ENCODE data around the gene TENM4. TPM values are rescaled to one million over a fixed set of nuclear protein-coding genes. Genes with fewer than 3 reads are reported as not detected.

The TENM4 gene
- total RNA-seq, 1 donor from 2014 or later = 0.63 TPM

DNA sequence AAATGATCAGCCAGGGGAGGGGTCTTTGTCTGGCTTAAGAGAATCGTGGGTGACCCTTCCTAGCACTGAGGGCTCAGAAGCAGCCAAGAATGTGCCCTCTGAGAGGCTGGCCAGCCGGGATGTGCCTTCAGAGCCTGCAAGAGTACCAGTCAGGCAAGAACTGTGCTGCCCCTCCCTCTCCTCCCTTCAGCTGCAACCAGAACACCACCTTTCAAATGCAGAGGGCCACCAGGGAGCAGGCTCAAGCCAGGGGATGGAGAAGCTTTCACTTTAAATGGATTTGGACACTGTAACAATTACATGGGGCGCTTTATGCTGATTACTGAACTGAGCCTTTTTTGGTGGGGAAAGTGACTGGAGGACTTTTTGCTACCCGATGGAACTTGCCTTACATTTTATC lies 44.9 kb upstream of the TENM4 start:
- intact Hi-C loops (cut with micrococcal nuclease) = no loop called here
- no peak overlapping the region for H3K27ac ChIP-seq (replicated peaks)
- H3K36me3 ChIP-seq = no peaks in the 10 kb centered on the region
- H3K27me3 ChIP-seq (ENCODE audit: low read depth) = peaks cover 6% of the 10 kb centered on the region
- no peaks in the 10 kb centered on the region for H3K4me1 ChIP-seq
- no peaks in the 10 kb centered on the region for H3K9me3 ChIP-seq (replicated peaks)
- H3K4me3 ChIP-seq = no peak overlapping the region
- TF ChIP-seq, protein P1, sequence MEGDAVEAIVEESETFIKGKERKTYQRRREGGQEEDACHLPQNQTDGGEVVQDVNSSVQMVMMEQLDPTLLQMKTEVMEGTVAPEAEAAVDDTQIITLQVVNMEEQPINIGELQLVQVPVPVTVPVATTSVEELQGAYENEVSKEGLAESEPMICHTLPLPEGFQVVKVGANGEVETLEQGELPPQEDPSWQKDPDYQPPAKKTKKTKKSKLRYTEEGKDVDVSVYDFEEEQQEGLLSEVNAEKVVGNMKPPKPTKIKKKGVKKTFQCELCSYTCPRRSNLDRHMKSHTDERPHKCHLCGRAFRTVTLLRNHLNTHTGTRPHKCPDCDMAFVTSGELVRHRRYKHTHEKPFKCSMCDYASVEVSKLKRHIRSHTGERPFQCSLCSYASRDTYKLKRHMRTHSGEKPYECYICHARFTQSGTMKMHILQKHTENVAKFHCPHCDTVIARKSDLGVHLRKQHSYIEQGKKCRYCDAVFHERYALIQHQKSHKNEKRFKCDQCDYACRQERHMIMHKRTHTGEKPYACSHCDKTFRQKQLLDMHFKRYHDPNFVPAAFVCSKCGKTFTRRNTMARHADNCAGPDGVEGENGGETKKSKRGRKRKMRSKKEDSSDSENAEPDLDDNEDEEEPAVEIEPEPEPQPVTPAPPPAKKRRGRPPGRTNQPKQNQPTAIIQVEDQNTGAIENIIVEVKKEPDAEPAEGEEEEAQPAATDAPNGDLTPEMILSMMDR (IDR thresholded peaks at IDR 0.05; ENCODE audit: borderline replicate concordance) = no peak
- no peak for DNase-seq

DNA sequence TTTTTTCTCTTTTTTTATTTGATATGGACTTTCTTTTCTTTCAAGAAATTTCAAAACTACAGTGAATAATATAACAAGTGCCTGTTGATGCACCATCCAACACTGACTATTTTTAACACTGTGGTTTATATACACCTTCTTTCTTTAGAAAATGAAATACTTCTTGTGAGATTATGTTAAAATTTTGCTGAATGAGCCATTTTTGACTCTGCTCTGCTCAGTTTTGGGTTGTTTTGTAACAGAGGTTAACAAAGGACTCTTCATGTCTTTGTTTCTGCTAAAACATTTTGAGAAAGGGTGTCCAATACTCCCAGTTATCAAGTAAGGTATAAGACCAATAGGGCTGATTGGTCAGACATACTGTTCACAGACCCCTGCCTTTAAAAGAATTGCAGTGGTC lies 44.0 kb upstream of the TENM4 start:
- intact Hi-C loops (cut with micrococcal nuclease) = no loop called here
- H3K36me3 ChIP-seq = no peaks in the 10 kb centered on the region
- no peak overlapping the region for H3K4me3 ChIP-seq
- H3K9me3 ChIP-seq (replicated peaks) = no peaks in the 10 kb centered on the region
- no peak overlapping the region for H3K27ac ChIP-seq (replicated peaks)
- TF ChIP-seq, protein P1 (IDR thresholded peaks at IDR 0.05; ENCODE audit: borderline replicate concordance) = no peak
- H3K4me1 ChIP-seq = no peaks in the 10 kb centered on the region
- no peak for DNase-seq
- H3K27me3 ChIP-seq (ENCODE audit: low read depth) = peaks cover 6% of the 10 kb centered on the region

DNA sequence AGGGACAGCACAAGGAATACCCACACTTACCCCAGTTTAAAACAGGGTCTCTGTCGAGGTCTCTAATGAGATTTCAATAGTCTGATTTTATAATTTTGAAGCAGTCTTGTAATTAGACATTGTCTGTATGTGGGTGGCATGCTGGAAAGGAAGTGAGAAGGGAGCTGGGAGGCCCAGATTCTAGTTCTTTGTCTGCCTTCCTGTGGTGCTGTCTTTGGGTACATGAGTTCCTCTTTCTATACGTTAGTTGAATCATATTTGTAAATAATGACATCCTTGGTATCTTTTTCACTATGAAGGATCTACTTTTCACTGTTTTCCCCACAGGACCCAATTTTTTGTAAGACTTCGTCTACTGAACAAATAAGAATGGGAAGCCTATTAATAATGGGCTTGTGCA lies 42.0 kb upstream of the TENM4 start:
- intact Hi-C loops (cut with micrococcal nuclease) = no loop called here
- H3K4me1 ChIP-seq = no peaks in the 10 kb centered on the region
- H3K9me3 ChIP-seq (replicated peaks) = no peaks in the 10 kb centered on the region
- TF ChIP-seq, protein P1 (IDR thresholded peaks at IDR 0.05; ENCODE audit: borderline replicate concordance) = no peak
- no peak overlapping the region for H3K4me3 ChIP-seq
- H3K36me3 ChIP-seq = no peaks in the 10 kb centered on the region
- no peak overlapping the region for H3K27ac ChIP-seq (replicated peaks)
- H3K27me3 ChIP-seq (ENCODE audit: low read depth) = peaks cover 17% of the 10 kb centered on the region
- DNase-seq = no peak

GRCh38 chr11:79481795-79482194 lies 41.0 kb upstream of the TENM4 start:
- Histone ChIP-seq H3K9me3 (replicated peaks) (no peaks in the 10 kb centered on the region), H3K27ac (replicated peaks) (no peak overlapping the region), H3K27me3 (ENCODE audit: low read depth) (peaks cover 17% of the 10 kb centered on the region), H3K36me3 (no peaks in the 10 kb centered on the region), H3K4me3 (no peak overlapping the region), H3K4me1 (no peaks in the 10 kb centered on the region)
- intact Hi-C loops (cut with micrococcal nuclease) = no loop called here
- DNase-seq = no peak
- TF ChIP-seq, protein P1 (IDR thresholded peaks at IDR 0.05; ENCODE audit: borderline replicate concordance) = no peak

DNA sequence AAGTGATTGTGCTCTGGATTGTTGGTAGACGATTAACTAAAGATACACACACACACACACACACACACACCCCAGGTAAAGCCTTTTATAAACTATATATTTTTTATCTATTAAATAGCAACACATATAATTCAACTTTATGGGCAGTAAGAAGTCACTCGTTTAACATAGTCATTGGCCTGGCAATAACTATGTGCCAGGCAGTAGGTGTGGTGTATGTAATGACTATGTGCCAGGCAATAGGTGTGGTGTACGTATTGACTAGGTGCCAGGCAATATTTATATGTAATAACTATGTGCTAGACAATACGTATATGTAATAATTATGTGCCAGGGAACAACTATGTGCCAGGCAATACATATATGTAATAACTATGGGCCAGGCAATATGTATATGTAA lies 40.0 kb upstream of the TENM4 start:
- intact Hi-C loops (cut with micrococcal nuclease) = no loop called here
- no peak for DNase-seq
- TF ChIP-seq, protein P1 (IDR thresholded peaks at IDR 0.05; ENCODE audit: borderline replicate concordance) = no peak
- Histone ChIP-seq H3K9me3 (replicated peaks) (no peaks in the 10 kb centered on the region), H3K4me1 (no peaks in the 10 kb centered on the region), H3K27ac (replicated peaks) (no peak overlapping the region), H3K4me3 (no peak overlapping the region), H3K36me3 (no peaks in the 10 kb centered on the region), H3K27me3 (ENCODE audit: low read depth) (peaks cover 17% of the 10 kb centered on the region)
